Left ventricle myocardium superior (tissue), 1 donor: Measurements from ENCODE around the gene IL10RB. TPM values are rescaled to one million over a fixed set of nuclear protein-coding genes. Genes with fewer than 3 reads are reported as not detected.
A peak's percentile ranks its signal among the peaks of the same experiment; 100 is the strongest.

ENCODE experiments used
- ATAC-seq: fragments of 200-7000 bp; cut with Tn5 transposase; one replicate; pipeline ENCODE4 v1.9.1; 2020; ENCODE audit warnings: mild to moderate bottlenecking, moderate library complexity
- DNase-seq: peaks from one replicate; pipeline ENCODE4 v3.0.0-alpha.2; 2020
- intact Hi-C: fragments of 100-400 bp; cut with micrococcal nuclease; formaldehyde crosslinking; loops from one replicate; pipeline ENCODE4 v1.11.0; 2022
- total RNA-seq: library from RNA; stranded (reverse); fragmentation: NEBNext Ultra II Directional; extraction: Animal tissue kit (Norgen Biotek cat#: 25700); gene quantifications from one replicate; pipeline ENCODE4 v1.2.1, GENCODE V29; 2021
- donor health status: DM: no; HTN: yes; CAD: no; lungs with severe emphysema.

Gene IL10RB
- total RNA-seq, 1 donor from 2014 or later, result 6.3 TPM

DNA sequence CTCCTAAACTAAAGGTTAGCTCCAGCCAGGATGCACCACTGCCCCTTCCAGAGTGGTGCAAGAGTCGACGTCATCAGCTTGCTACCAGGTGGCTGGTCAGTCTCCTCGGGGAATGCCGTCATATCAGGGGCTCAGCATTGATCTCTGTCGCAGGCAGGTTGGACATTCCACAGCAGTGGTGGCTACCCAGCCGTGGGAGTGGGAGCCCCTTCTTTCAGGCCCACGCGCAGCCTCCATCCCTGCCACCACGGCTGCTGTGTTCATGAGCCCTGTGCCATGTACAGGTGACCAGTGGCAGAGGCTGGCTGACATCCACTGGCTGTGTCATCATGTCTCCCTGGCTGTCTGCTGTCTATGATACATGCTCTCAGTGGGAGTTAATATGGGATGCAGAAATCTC is 25.5 kb downstream of the IL10RB start:
- DNase-seq (no peak), ATAC-seq (no peak)
- intact Hi-C loops, result no loop called here

DNA sequence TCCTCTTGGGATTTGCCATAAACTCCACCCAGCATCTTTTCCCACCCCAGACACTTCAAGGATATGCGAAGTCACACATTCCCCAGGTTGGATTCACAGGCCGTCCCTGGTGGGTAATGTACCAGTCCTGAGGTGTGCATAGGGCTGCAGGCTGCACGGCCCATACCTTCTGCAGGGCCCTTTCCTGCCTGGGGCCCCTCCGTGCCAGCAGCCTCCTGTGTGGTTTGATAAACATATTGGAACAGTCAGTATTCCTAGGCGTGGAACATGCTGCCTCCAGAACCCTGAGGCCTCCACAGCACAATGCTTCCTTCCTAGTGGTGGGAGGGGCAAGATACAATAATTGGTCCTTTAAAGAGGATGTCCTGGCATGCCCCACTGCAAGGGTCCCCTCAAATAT is 26.6 kb downstream of the IL10RB start:
- intact Hi-C loops, result no loop called here
- DNase-seq (no peak), ATAC-seq (peak; percentile 28)

DNA sequence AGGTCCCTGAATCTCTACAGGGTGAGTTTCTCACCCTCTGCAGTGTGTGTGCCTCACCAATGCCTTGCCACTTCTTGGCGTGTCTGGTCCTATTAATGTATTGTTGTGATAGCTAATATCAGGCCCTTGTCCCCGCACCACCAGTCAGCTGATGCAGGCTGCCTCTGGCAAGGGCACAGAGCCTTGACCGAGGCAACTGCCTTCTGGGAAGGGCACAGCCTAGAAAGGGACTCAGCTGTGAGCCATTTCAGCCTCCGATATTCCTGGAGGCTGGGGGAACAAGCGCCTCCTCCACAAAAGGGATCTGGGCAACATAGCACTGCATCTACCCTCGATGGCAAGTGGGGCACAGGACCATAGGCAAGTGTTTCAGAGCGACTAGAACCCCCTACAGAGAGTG is 27.0 kb downstream of the IL10RB start:
- no peak for DNase-seq
- intact Hi-C loops, result no loop called here
- peak; percentile 75 for ATAC-seq

DNA sequence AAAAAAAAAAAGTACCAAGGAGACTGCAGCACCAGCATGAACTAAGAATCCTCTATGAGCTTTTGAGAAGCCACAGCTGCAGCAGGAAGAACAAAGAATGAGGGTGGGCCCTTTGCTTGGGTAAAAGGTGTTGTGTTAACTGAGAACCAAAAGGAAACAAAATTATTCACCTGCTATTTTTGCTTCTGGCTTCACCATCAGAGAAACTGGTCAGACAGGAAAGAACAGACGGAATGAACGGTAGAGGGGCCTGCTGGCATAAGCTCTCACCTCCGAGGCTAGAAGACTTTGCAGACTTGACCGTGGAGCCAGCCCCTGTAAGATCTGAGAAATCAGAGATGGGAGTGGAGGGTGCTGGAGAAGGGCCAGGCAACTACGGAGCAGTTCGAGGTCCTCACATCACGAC is 27.6 kb downstream of the IL10RB start:
- ATAC-seq (no peak), DNase-seq (no peak)
- intact Hi-C loops, result no loop called here

DNA sequence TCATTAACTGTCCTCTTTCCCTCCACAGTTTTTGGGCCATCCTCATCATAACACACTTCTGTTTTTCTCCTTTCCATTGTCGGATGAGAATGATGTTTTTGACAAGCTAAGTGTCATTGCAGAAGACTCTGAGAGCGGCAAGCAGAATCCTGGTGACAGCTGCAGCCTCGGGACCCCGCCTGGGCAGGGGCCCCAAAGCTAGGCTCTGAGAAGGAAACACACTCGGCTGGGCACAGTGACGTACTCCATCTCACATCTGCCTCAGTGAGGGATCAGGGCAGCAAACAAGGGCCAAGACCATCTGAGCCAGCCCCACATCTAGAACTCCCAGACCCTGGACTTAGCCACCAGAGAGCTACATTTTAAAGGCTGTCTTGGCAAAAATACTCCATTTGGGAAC is 30.0 kb downstream of the IL10RB start:
- intact Hi-C loops, result no loop called here
- ATAC-seq (no peak), DNase-seq (no peak)

DNA sequence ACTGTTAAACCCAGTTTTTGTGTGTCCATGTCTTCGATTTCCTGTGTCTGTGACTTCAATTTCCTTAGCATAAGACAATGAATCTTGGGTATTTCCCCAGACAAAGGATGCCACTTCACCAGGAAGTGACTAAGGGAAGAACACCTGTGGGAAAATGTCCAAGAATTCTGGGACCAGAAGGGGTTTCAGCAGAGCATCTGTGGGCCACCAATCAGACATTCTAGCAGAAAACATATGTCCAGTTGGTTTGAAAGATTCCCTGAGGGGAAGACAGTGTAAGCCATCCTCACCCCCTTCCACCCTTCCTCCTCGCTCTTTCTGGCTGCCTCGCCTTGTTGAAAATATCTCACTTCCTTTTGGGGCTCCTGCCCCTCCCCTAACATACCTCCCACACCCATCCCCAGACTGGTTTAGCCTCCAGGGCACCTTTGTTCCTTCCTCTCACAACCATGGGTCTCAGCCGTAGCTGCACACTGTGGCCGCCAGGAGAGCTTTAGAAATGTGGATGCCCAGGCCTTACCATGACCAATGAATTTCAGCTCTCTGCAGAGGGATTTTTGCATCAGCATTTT is 33.1 kb downstream of the IL10RB start:
- intact Hi-C loops, result no loop called here
- ATAC-seq (peak; percentile 39), DNase-seq (no peak)

DNA sequence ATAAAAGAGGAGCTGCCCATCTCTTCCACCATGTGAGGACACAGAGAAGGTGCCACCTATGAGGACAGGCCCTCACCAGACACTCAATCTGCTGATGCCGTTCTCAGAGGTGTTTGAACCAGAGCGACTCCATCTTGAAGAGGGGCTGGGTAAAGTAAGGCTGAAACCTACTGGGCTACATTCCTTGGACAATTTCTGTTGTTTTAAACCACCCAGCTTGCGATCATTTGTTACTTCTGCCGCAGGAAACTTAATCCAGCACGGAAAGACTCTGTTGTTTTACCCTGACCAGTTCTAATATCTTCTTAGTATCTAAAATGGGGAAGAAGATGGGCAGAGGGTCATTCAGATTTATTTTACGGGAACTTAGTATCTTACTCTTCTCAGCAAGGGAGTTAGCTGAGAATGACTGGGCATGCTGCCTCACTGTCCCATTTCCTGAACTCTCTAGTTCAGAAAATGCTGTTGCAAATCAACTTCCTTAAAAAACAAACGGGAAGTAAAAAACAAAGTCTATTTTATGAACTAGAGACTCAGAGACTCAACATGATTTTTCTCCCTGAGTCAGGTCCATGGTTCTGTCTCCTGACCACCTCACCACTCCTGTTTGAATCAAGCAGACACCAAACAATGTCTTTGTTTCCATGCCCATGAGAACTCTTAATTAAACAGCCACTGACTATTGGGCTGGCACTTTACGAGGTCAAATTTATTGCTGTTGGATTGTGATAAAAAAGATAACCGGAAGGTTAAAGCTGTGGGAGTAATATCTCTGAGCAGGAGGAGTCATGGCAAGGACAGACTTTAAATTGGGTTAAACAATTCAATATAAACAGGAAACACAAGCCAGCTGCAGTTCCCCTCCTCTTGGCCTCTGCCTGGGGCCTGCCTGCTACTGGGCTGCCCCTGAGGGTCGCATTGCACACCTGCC is 34.8 kb downstream of the IL10RB start:
- intact Hi-C loops, result no loop called here
- peak; percentile 74 for ATAC-seq
- no peak for DNase-seq

DNA sequence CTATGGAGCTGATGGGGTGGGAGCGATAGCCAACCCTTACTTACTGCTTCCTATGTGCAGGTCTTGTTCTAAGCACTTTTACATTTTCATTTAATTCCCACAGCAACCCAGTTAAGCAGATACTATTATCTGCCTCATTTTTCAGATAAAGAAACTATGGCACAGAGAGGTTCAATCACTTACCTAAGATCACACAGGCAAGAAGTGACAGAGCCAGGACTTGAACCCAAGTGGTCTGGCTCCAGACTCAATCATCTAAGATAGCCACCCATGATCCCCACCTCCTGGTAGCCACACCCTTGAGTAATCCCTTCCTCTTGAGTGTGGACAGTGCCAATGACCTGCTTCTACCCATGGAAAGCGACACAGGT is 35.5 kb downstream of the IL10RB start:
- no peak for ATAC-seq
- DNase-seq, result no peak
- intact Hi-C loops, result no loop called here

DNA sequence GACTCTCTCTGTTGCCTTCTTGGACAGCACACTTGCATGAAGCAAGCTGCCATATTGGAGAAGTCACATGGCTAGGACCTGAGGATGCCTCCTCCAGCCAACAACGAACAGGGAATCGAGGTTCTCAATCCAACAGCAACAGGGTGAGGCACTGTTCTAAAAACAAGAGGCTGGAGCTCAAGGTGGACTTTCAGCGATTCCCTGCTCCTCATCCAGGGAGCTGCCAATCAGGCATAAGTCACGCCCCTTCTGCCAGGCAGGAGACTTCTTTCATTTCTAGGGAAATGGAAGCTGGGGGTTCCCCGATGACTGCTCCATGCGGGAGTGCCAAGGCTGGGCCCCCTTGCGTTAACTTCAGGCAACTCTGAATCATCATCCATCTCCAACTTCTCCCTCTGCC is 35.9 kb downstream of the IL10RB start:
- intact Hi-C loops, result no loop called here
- no peak for DNase-seq
- no peak for ATAC-seq

DNA sequence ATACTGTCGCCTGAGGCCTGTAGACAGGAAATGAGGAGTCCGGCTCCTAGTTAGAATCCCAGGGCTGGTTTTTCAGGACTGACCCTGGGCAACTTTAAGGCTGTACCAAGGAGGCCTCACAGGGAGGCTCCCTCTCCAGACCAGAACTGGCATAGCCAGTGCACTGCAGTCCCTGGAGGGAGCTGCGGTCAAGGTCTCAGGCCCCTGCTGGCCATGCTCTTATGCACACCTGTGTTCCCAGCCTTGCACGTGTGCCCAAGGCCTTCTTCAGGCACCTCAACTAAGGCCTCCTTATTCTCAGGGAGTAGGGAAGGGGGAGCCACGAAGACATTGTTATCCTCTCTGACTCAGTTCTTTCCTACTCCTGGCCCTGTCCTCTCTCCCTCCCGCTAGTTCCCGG is 36.6 kb downstream of the IL10RB start:
- no peak for DNase-seq
- intact Hi-C loops, result no loop called here

DNA sequence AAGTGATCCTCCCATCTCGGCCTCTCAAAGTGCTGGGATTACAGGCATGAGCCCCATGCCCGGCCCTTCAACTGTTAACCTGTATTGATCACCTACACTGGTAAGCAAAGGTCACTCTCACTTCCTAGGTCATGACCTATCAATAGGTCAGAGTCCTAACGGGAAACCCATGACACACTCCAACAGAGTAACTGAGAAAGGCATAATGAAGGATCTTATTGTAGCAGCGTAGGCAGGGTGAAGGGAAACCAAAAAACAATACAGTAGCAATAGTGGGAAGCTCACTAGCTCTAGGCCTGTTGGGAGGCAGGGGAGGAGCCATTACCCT is 39.1 kb downstream of the IL10RB start:
- intact Hi-C loops, result no loop called here
- ATAC-seq (no peak), DNase-seq (no peak)

More for the DNA sequence above, 36.6 kb downstream of the IL10RB start:
- no peak for ATAC-seq

DNA sequence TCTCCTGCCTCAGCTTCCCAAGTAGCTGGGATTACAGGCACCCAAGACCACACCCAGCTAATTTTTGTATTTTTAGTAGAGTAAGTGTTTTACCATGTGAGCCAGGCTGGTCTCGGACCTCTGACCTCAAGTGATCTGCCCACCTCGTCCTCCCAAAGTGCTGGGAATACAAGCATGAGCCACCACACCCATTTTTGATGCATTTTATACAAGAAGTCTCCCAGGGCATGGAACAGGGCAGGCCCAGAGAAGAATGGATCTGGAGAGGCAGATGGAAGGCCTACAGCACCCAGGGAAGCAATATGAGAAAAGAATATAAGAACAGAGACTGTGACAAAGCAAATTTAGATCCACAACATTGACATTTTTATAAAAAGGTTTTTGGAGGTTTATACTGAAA is 39.8 kb downstream of the IL10RB start:
- no peak for ATAC-seq
- intact Hi-C loops, result no loop called here
- DNase-seq, result no peak

DNA sequence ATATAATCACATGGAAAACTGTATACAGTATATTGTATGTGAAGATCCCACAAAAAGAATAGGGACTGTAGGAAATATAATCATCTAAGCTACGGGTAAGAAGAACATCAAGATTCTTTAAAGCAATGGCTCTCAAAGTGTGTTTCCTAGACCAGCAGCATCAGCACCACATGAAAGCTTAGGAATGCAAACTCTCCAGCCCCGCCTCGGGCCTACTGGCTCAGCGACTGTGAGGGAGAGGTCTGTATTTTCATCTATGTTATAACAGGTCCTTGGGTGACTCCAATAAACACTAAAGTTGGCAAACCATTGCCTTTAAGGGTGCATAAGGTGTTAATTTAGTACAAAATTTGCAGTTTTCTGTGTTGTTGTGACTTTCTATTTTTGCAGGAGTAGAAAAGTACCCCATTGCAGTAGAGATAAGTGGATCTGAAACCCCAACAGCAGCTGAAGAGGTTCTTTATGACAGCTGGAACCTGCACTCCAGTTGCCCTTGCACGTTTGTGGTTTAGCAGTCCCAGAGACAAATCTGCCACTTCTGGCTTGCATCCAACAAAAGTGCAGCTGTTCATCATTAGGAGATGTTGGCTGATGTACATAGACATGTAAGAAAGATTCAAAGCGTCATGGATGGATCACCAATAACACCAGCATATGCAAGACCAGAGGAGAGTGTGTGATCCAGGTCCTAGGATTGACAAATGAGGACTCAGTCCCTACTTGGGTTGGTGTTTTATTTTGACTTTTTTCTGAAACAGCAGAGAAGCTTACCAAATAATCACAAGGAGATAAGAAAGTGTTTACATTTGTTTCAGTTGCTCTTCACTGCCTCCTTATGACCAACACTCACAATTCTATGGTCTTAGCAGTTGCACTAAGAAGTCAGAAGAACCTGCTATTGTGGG is 42.7 kb downstream of the IL10RB start:
- DNase-seq, result no peak

DNA sequence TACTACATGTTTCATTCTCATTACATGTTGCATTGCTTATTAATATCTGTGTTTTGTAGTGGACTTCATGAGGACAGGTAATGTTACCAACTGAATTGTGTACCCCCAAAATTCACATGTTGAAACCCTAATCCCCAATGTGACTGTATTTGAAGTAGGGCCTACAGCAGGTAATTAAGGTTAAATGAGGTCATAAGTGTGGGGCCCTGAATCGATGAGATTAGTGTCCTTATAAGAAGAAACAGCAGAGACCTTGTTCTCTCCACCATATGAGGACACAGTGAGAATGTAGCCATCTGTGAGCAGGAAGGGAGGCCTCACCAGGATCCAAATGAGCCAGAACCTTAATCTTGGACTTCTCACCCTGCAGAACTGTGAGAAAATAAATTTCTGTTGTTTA is 43.6 kb downstream of the IL10RB start:
- intact Hi-C loops, result no loop called here
- DNase-seq, result no peak
- ATAC-seq, result no peak

More for the DNA sequence above, 42.7 kb downstream of the IL10RB start:
- ATAC-seq, result no peak
- intact Hi-C loops, result no loop called here

DNA sequence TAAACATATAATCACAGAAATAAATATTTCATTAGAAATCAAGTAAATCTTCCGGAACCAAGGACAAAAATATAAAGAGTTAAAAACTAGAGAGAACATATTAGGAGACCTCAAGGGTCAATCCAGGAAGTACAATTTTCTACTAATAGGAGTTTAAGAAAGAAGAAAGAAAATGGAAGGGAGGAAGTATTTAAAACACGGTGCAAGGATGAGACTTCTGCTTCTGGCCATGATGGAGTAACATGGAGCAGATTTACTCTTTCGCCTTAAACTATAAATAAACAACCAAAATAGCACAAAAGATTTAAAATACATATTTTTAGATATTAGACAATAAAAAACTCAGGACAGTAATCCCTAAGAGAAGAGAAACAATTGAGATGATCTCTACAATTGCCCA is 46.0 kb downstream of the IL10RB start:
- no peak for DNase-seq
- intact Hi-C loops, result no loop called here
- ATAC-seq, result no peak

DNA sequence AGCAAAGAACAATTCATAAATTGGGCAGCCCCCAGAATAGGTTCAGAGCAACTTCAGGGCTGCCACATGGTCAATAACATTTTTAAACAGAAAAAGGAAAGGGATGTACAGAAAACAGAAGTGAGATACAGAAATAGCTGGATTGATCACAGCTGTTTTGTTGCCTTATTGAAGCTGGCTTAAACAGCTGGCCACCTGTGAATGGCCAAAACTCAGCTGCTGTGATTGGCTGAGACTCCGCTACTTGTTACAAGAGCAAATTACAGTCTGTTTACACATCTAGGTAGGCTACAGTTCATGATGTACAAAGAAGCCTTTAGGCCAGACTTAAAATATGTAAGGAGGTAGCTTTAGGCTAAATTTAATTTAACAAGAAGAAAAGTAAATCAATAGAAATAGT is 47.0 kb downstream of the IL10RB start:
- ATAC-seq, result no peak
- intact Hi-C loops, result no loop called here
- DNase-seq, result no peak

DNA sequence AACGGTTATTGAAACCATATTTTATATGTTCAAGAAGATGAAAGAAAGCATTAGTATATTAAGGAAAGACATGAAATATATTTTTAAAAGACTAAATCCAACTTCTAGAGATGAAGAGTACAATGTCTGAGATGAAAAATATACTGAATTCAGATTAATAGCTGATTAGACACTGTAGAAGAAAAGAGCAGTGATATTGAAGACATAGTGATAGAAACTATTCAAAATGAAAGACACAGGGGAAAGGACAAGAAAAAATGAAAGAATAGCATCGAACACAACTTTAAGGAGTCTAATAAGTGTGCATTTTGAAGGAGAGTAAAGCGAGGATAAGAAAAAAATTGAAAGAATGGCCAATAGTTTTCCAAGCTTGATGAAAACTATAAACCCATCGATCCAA is 47.4 kb downstream of the IL10RB start:
- no peak for DNase-seq
- intact Hi-C loops, result no loop called here
- no peak for ATAC-seq

DNA sequence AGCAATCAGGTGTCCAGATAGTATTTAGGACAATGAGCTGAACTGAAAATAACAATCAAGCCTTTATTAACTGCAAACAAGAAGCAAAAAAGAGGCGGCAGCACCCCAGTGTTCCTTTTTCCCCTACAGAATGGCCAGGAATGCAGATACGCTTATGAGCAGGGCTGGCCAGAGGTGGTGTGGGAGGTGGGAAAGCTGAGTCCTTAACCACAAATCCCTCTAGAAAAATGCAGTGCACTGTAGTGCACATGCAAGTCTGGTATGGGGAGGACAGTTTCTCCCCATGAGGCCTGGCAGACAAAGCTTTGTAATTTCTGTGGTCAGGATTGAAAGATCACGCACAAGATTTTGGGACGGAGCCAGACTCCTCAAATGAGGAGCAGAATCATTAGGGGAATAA is 47.9 kb downstream of the IL10RB start:
- no peak for DNase-seq
- ATAC-seq, result no peak
- intact Hi-C loops, result no loop called here

DNA sequence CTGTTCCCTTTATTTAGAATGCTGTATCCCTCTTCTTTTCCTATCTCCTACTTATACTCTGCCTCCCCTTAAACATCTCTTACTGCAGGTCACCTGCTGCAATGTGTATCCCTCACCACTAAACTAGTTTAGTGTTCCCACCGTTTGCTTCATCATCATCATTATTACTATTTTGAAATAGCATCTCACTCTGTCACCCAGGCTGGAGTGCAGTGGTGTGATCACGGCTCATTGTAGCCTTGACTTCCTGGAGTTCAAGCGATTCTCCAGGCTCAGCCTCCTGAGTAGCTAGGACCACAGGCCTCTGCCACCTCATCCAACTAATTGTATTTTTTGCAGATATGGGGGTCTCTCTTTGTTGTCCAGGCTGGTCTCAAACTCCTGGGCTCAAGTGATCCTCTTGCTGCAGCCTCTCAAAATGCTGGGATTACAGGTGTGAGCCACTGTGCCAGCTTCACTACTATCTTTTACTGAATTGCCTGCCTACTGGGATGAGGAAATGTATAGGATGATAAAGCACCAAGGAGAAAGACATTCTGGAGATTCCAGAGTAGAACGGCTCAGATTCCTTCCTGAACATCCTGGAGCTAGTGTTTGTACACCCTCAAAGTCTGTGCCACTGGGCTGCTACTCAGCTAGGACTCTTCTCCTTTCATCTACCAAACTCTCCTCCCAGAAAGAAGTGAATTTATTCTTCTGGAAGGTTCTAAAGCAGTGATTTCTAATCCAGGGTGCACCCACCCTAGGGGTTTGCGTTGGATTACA is 50.0 kb downstream of the IL10RB start:
- DNase-seq, result no peak
- intact Hi-C loops, result no loop called here
- ATAC-seq, result no peak
